OCI-LY1 (cell line): ENCODE measurements around the gene TMEM47.

Experiments used
- EZH2 ChIP-seq: fragments of 200-600 bp; sonication (generic), shearing (Covaris generic); IDR thresholded peaks from 2 replicates; pipeline ENCODE4 v1.8.0; 2017; ENCODE audit warnings: borderline replicate concordance, mixed run types, mild to moderate bottlenecking, antibody characterized with exemption, low read length, moderate library complexity, mixed read lengths
- TF ChIP-seq, protein P1 (sequence below): fragments of 200-600 bp; sonication (generic), shearing (Covaris generic); IDR thresholded peaks from 2 replicates; pipeline ENCODE4 v1.5.1; 2017; ENCODE audit warnings: mild to moderate bottlenecking, antibody characterized with exemption, low read length, moderate library complexity, mixed read lengths

- TF ChIP-seq, protein P1, sequence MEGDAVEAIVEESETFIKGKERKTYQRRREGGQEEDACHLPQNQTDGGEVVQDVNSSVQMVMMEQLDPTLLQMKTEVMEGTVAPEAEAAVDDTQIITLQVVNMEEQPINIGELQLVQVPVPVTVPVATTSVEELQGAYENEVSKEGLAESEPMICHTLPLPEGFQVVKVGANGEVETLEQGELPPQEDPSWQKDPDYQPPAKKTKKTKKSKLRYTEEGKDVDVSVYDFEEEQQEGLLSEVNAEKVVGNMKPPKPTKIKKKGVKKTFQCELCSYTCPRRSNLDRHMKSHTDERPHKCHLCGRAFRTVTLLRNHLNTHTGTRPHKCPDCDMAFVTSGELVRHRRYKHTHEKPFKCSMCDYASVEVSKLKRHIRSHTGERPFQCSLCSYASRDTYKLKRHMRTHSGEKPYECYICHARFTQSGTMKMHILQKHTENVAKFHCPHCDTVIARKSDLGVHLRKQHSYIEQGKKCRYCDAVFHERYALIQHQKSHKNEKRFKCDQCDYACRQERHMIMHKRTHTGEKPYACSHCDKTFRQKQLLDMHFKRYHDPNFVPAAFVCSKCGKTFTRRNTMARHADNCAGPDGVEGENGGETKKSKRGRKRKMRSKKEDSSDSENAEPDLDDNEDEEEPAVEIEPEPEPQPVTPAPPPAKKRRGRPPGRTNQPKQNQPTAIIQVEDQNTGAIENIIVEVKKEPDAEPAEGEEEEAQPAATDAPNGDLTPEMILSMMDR: no peak
- no peak for TF ChIP-seq EZH2
These were observed 24.7 kb downstream of the TMEM47 start for GRCh38 chrX:34632384-34632783.
